Ishikawa (cell line): ENCODE results near the gene KCNT1.

ENCODE experiments used
- CEBPB ChIP-seq: IDR thresholded peaks from 2 replicates; pipeline ENCODE4 v1.6.1; 2012
- CREB1 ChIP-seq: IDR thresholded peaks from 2 replicates; pipeline ENCODE4 v1.6.1; 2012; ENCODE audit warnings: low read depth
- EGR1 ChIP-seq: IDR thresholded peaks from 2 replicates; pipeline ENCODE4 v1.6.1; 2012
- EP300 ChIP-seq: IDR thresholded peaks from 2 replicates; pipeline ENCODE4 v1.6.1; 2012; ENCODE audit warnings: borderline replicate concordance
- FOXM1 ChIP-seq: IDR thresholded peaks from 2 replicates; pipeline ENCODE4 v1.6.1; 2012; ENCODE audit warnings: low read depth, borderline replicate concordance
- MAX ChIP-seq: IDR thresholded peaks from 2 replicates; pipeline ENCODE4 v1.6.1; 2012
- NFIC ChIP-seq: IDR thresholded peaks from 2 replicates; pipeline ENCODE4 v1.6.1; 2012
- RAD21 ChIP-seq: IDR thresholded peaks from 2 replicates; pipeline ENCODE4 v1.6.1; 2012; ENCODE audit warnings: low read depth
- REST ChIP-seq: IDR thresholded peaks from 2 replicates; pipeline ENCODE4 v1.6.1; 2012; ENCODE audit warnings: low read depth, mild to moderate bottlenecking
- TAF1 ChIP-seq: IDR thresholded peaks from 2 replicates; pipeline ENCODE4 v1.6.1; 2012; ENCODE audit warnings: low read depth, mild to moderate bottlenecking
- TCF12 ChIP-seq: IDR thresholded peaks from 2 replicates; pipeline ENCODE4 v1.6.1; 2012; ENCODE audit warnings: low read depth
- TEAD4 ChIP-seq: IDR thresholded peaks from 2 replicates; pipeline ENCODE4 v1.6.1; 2012
- USF1 ChIP-seq: IDR thresholded peaks from 2 replicates; pipeline ENCODE4 v1.6.1; 2012
- YY1 ChIP-seq: IDR thresholded peaks from 2 replicates; pipeline ENCODE4 v1.6.1; 2012; ENCODE audit warnings: low read depth
- ZBTB7A ChIP-seq: IDR thresholded peaks from 2 replicates; pipeline ENCODE4 v1.6.1; 2012; ENCODE audit warnings: low read depth

Gene KCNT1

GRCh38 chr9:135671591-135672041, 30.4 kb upstream of the KCNT1 start:
- no peak for TF ChIP-seq FOXM1
- no peak for TF ChIP-seq YY1
- TF ChIP-seq MAX, result no peak
- TF ChIP-seq TEAD4, result no peak
- no peak for TF ChIP-seq USF1
- no peak for TF ChIP-seq TAF1
- no peak for TF ChIP-seq ZBTB7A
- no peak for TF ChIP-seq RAD21
- no peak for TF ChIP-seq TCF12
- TF ChIP-seq CREB1, result no peak

- TF ChIP-seq MAX, result no peak
- no peak for TF ChIP-seq TEAD4
- TF ChIP-seq TAF1, result no peak
- TF ChIP-seq NFIC, result no peak
- TF ChIP-seq YY1, result no peak
- TF ChIP-seq CREB1, result no peak
- no peak for TF ChIP-seq RAD21
- TF ChIP-seq ZBTB7A, result no peak
- TF ChIP-seq TCF12, result no peak
These were observed 28.0 kb upstream of the KCNT1 start for GRCh38 chr9:135673941-135674340.

- TF ChIP-seq FOXM1 (no peak), YY1 (no peak), NFIC (no peak), TAF1 (no peak), CEBPB (no peak), TEAD4 (no peak), EGR1 (no peak), REST (no peak)
These were observed 27.0 kb upstream of the KCNT1 start for GRCh38 chr9:135674977-135675376.

GRCh38 chr9:135676891-135677290, 25.1 kb upstream of the KCNT1 start:
- TF ChIP-seq MAX (no peak), NFIC (no peak), CREB1 (no peak), RAD21 (no peak), TEAD4 (no peak), TCF12 (no peak), YY1 (no peak), EP300 (no peak), USF1 (no peak), ZBTB7A (no peak), TAF1 (no peak), CEBPB (no peak), FOXM1 (no peak), EGR1 (no peak), REST (no peak)

GRCh38 chr9:135677641-135678168, 24.3 kb upstream of the KCNT1 start:
- no peak for TF ChIP-seq TAF1
- no peak for TF ChIP-seq TEAD4
- no peak for TF ChIP-seq RAD21
- no peak for TF ChIP-seq REST
- no peak for TF ChIP-seq CREB1
- no peak for TF ChIP-seq EP300
- no peak for TF ChIP-seq MAX
- no peak for TF ChIP-seq NFIC
- no peak for TF ChIP-seq TCF12
